Neural progenitor cell (in vitro differentiated cells): ENCODE data around the gene GASK1A.

Experiments
- EZH2 ChIP-seq: fragments of 200-600 bp; sonication (generic); IDR thresholded peaks from 2 replicates; pipeline ENCODE4 v1.6.1; 2017; ENCODE audit warnings: antibody characterized with exemption, mild to moderate bottlenecking, moderate library complexity
- EZH2phosphoT487 ChIP-seq: fragments of 200-600 bp; sonication (generic); IDR thresholded peaks from 2 replicates; pipeline ENCODE4 v1.6.1; 2017; ENCODE audit warnings: antibody characterized with exemption
- TF ChIP-seq, protein P1 (sequence below): fragments of 200-600 bp; sonication (generic); IDR thresholded peaks from 2 replicates; pipeline ENCODE4 v1.5.1; 2017; ENCODE audit warnings: antibody characterized with exemption, mild to moderate bottlenecking

DNA sequence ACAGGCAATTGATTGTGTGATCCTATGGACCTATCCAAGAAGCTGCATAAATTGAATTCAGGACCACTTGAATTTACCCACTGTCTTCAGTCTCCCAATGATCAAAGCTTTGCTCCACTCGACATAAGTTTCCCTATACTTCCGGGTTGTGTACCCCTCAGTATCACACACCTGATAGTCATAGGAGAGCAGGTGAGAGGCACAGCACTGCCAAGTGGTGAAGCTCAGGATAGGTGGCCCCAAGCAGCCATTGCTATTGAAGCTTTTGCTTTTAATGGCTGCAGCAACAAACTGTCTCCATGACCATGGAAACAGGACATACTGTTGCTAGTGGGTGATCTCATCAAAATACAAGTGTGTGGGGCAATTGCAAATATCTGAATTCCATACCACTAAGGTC lies 27.7 kb downstream of the GASK1A start:
- TF ChIP-seq EZH2 (no peak), EZH2phosphoT487 (no peak)
- TF ChIP-seq, protein P1, sequence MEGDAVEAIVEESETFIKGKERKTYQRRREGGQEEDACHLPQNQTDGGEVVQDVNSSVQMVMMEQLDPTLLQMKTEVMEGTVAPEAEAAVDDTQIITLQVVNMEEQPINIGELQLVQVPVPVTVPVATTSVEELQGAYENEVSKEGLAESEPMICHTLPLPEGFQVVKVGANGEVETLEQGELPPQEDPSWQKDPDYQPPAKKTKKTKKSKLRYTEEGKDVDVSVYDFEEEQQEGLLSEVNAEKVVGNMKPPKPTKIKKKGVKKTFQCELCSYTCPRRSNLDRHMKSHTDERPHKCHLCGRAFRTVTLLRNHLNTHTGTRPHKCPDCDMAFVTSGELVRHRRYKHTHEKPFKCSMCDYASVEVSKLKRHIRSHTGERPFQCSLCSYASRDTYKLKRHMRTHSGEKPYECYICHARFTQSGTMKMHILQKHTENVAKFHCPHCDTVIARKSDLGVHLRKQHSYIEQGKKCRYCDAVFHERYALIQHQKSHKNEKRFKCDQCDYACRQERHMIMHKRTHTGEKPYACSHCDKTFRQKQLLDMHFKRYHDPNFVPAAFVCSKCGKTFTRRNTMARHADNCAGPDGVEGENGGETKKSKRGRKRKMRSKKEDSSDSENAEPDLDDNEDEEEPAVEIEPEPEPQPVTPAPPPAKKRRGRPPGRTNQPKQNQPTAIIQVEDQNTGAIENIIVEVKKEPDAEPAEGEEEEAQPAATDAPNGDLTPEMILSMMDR, result no peak
